ENCODE measurements around the gene PDE6C. TPM values are rescaled to one million over a fixed set of nuclear protein-coding genes. Genes with fewer than 3 reads are reported as not detected.

PDE6C gene
- total RNA-seq, 1 experiment from 2014 or later = not detected

DNA sequence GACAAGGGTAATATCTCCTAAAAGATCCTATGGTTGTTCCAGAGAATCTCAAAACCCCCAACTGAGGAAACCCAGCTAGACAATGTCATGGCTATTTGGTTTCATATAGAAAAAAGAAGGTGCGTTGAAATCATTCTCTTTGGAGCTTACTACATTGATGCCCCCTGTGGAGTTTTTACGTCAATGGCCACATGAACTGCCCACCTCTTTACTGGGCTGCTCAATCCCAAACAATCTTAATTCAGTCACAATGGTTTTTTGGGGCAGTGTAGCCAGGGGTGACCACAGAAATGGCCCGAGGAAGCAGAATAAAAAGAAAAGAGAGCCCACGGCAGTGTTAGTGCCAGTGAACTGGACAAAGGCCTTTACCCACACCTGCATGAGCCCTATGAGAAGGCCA is 19.1 kb upstream of the PDE6C start:
- Histone ChIP-seq H3K23me2 (ENCODE audit: insufficient read length, low read depth, low read length, poor library complexity, severe bottlenecking) (no peaks in the 10 kb centered on the region), H3K4ac (ENCODE audit: low read depth, low read length) (no peak overlapping the region), H2BK120ac (ENCODE audit: low read depth, low read length, poor library complexity, severe bottlenecking) (no peak overlapping the region), H4K91ac (ENCODE audit: insufficient read length, low read depth, low read length) (no peak overlapping the region), H3K79me1 (ENCODE audit: insufficient read depth, low read depth, low read length, poor library complexity, severe bottlenecking) (no peaks in the 10 kb centered on the region), H4K8ac (replicated peaks; ENCODE audit: insufficient read length, low read depth, low read length) (no peak overlapping the region), H4K20me1 (ENCODE audit: control insufficient read depth, insufficient read depth, insufficient read length) (no peaks in the 10 kb centered on the region), H3K27ac (ENCODE audit: insufficient read length, low read depth, low read length) (no peak overlapping the region), H2BK12ac (ENCODE audit: insufficient read length, low read depth, low read length) (no peak overlapping the region), H2AFZ (ENCODE audit: low read length) (no peak overlapping the region), H2BK20ac (ENCODE audit: low read depth, low read length, poor library complexity, severe bottlenecking) (no peak overlapping the region), H2AK5ac (ENCODE audit: insufficient read length, low read length) (no peak overlapping the region), H3K14ac (ENCODE audit: insufficient read depth, low read length) (no peak overlapping the region), H2BK15ac (ENCODE audit: low read depth, low read length) (no peak overlapping the region), H3K4me2 (ENCODE audit: insufficient read depth, insufficient read length, low read length) (no peak overlapping the region), H3T11ph (ENCODE audit: low read length) (no peak overlapping the region), H3K18ac (ENCODE audit: insufficient read length, low read depth, low read length) (no peak overlapping the region), H3K9me3 (ENCODE audit: control insufficient read depth, low read depth, low read length) (no peaks in the 10 kb centered on the region), H3K4me1 (ENCODE audit: insufficient read depth, low read length) (no peaks in the 10 kb centered on the region; the same call in 1 of the 2 replicates), H3K23ac (ENCODE audit: insufficient read length, low read depth, low read length) (no peak overlapping the region), H3K9ac (ENCODE audit: extremely low read depth, insufficient read length, low read length) (no peak overlapping the region), H3K27me3 (ENCODE audit: insufficient read depth, low read length) (no peaks in the 10 kb centered on the region), H3K79me2 (ENCODE audit: insufficient read depth, low read length) (no peaks in the 10 kb centered on the region), H3K56ac (ENCODE audit: insufficient read length, low read depth, low read length) (no peak overlapping the region), H2BK5ac (ENCODE audit: insufficient read length, low read length) (no peak overlapping the region), H4K5ac (ENCODE audit: insufficient read length, low read depth, low read length) (no peak overlapping the region)
- WGBS (ENCODE audit: extremely low coverage, insufficient read length, low lambda C conversion rate) = no CpG with 5 or more reads among the region's 4 CpGs
- H3K9me3 Mint-ChIP-seq = no peaks in the 10 kb centered on the region
- no peaks in the 10 kb centered on the region for H3K36me3 Mint-ChIP-seq (ENCODE audit: insufficient read depth in 1 of 3, low read depth in 3 of 3)
- H3K27me3 Mint-ChIP-seq (ENCODE audit: low read depth) = peaks cover 28% of the 10 kb centered on the region
- peaks cover 21 to 25% of the 10 kb centered on the region in 2 experiments for H3K4me1 Mint-ChIP-seq
- H3K27ac Mint-ChIP-seq = no peak overlapping the region
- TF ChIP-seq, protein P1, sequence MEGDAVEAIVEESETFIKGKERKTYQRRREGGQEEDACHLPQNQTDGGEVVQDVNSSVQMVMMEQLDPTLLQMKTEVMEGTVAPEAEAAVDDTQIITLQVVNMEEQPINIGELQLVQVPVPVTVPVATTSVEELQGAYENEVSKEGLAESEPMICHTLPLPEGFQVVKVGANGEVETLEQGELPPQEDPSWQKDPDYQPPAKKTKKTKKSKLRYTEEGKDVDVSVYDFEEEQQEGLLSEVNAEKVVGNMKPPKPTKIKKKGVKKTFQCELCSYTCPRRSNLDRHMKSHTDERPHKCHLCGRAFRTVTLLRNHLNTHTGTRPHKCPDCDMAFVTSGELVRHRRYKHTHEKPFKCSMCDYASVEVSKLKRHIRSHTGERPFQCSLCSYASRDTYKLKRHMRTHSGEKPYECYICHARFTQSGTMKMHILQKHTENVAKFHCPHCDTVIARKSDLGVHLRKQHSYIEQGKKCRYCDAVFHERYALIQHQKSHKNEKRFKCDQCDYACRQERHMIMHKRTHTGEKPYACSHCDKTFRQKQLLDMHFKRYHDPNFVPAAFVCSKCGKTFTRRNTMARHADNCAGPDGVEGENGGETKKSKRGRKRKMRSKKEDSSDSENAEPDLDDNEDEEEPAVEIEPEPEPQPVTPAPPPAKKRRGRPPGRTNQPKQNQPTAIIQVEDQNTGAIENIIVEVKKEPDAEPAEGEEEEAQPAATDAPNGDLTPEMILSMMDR (conservative IDR thresholded peaks at IDR 0.05) = no peak
- no peak overlapping the region for H3K4me3 Mint-ChIP-seq
- no peak for DNase-seq

Data from H9 (cell line).